Upper lobe of right lung (tissue), 1 donor: ENCODE results near the gene AOC2. TPM values are rescaled to one million over a fixed set of nuclear protein-coding genes. Genes with fewer than 3 reads are reported as not detected.
A peak's percentile ranks its signal among the peaks of the same experiment; 100 is the strongest.
"Not testable (repeated sequence)": the region's sequence is repeated elsewhere in the genome, so short reads cannot be mapped to it uniquely, and the experiment has no call there.

Experiments
- ATAC-seq: fragments of 200-7000 bp; cut with Tn5 transposase; one replicate; pipeline ENCODE4 v1.9.1; 2020; ENCODE audit warnings: mild to moderate bottlenecking, moderate library complexity
- DNase-seq: peaks from one replicate; pipeline ENCODE4 v3.0.0-alpha.2; 2020
- H3K27ac ChIP-seq: fragments of 200-600 bp; one replicate; pipeline ENCODE4 v1.8.0; 2022
- H3K27me3 ChIP-seq: fragments of 200-600 bp; one replicate; pipeline ENCODE4 v1.8.0; 2022; ENCODE audit warnings: mild to moderate bottlenecking
- H3K36me3 ChIP-seq: fragments of 200-600 bp; one replicate; pipeline ENCODE4 v1.8.0; 2022
- H3K4me1 ChIP-seq: fragments of 200-600 bp; one replicate; pipeline ENCODE4 v1.8.0; 2022
- H3K4me3 ChIP-seq: fragments of 200-600 bp; one replicate; pipeline ENCODE4 v1.8.0; 2022; ENCODE audit warnings: mild to moderate bottlenecking
- H3K9me3 ChIP-seq: fragments of 200-600 bp; one replicate; pipeline ENCODE4 v1.8.0; 2022
- CTCF ChIP-seq: fragments of 200-600 bp; IDR thresholded peaks from one replicate; pipeline ENCODE4 v1.8.0; 2022; ENCODE audit warnings: antibody characterized with exemption
- intact Hi-C: fragments of 100-400 bp; cut with DNase I; formaldehyde crosslinking; loops from one replicate; pipeline ENCODE4 v1.11.0; 2022
- total RNA-seq: library from RNA; stranded (reverse); fragmentation: NEBNext Ultra II Directional; extraction: Animal tissue kit (Norgen Biotek cat#: 25700); gene quantifications from one replicate; pipeline ENCODE4 v1.2.1, GENCODE V29; 2021
- donor health status: DM: no; HTN: yes; CAD: no; lungs with severe emphysema.

Gene AOC2
- total RNA-seq, 1 donor from 2014 or later, result 2.0 TPM

- peak overlapping the region; percentile 53 for H3K4me3 ChIP-seq
- ATAC-seq (no peak), DNase-seq (peak; percentile 52)
- no peaks in the 10 kb centered on the region for H3K9me3 ChIP-seq
- H3K36me3 ChIP-seq, result no peaks in the 10 kb centered on the region
- H3K27ac ChIP-seq, result no peak overlapping the region
- no peaks in the 10 kb centered on the region for H3K27me3 ChIP-seq
- no peak for TF ChIP-seq CTCF
- intact Hi-C loops, result no loop called here
- H3K4me1 ChIP-seq, result peaks cover 11% of the 10 kb centered on the region
Observed at GRCh38 chr17:42853968-42854790, 9.8 kb downstream of the AOC2 start.

GRCh38 chr17:42855048-42855596 lies 10.7 kb downstream of the AOC2 start:
- peaks cover 4% of the 10 kb centered on the region for H3K4me1 ChIP-seq
- ATAC-seq (peak; percentile 50), DNase-seq (peak; percentile 54)
- no peaks in the 10 kb centered on the region for H3K36me3 ChIP-seq
- no peak for TF ChIP-seq CTCF
- H3K27me3 ChIP-seq, result no peaks in the 10 kb centered on the region
- H3K9me3 ChIP-seq, result no peaks in the 10 kb centered on the region
- H3K27ac ChIP-seq, result peak overlapping the region; percentile 58
- intact Hi-C loops, result no loop called here
- peak overlapping the region; percentile 53 for H3K4me3 ChIP-seq

GRCh38 chr17:42856093-42856492 lies 11.7 kb downstream of the AOC2 start:
- ATAC-seq (peak; percentile 29), DNase-seq (peak; percentile 33)
- Histone ChIP-seq H3K27ac (peak overlapping the region; percentile 58), H3K4me3 (peak overlapping the region; percentile 53)
- H3K36me3 ChIP-seq, intact Hi-C loops, H3K27me3 ChIP-seq, H3K4me1 ChIP-seq, H3K9me3 ChIP-seq: not testable (repeated sequence)

- intact Hi-C loops, H3K27me3 ChIP-seq, H3K4me1 ChIP-seq, H3K36me3 ChIP-seq, H3K9me3 ChIP-seq: not testable (repeated sequence)
- DNase-seq (peak; percentile 53), ATAC-seq (peak; percentile 48)
- Histone ChIP-seq H3K4me3 (peak overlapping the region; percentile 3), H3K27ac (peak overlapping the region; percentile 52)
Observed at GRCh38 chr17:42856516-42856915, 12.1 kb downstream of the AOC2 start.

- ATAC-seq (no peak), DNase-seq (peak; percentile 26)
- TF ChIP-seq CTCF, result no peak
- no peaks in the 10 kb centered on the region for H3K27me3 ChIP-seq
- peak overlapping the region; percentile 52 for H3K27ac ChIP-seq
- no peak overlapping the region for H3K4me3 ChIP-seq
- no peaks in the 10 kb centered on the region for H3K9me3 ChIP-seq
- no peaks in the 10 kb centered on the region for H3K4me1 ChIP-seq
- no peaks in the 10 kb centered on the region for H3K36me3 ChIP-seq
- intact Hi-C loops, result no loop called here
Observed at GRCh38 chr17:42857389-42857788, 13.0 kb downstream of the AOC2 start.

- no peaks in the 10 kb centered on the region for H3K36me3 ChIP-seq
- peak overlapping the region; percentile 75 for H3K27ac ChIP-seq
- intact Hi-C loops, result no loop called here
- H3K27me3 ChIP-seq, result no peaks in the 10 kb centered on the region
- DNase-seq, result no peak
- no peak overlapping the region for H3K4me3 ChIP-seq
- ATAC-seq, result no peak
- H3K9me3 ChIP-seq, result no peaks in the 10 kb centered on the region
- peaks cover 14% of the 10 kb centered on the region for H3K4me1 ChIP-seq
- no peak for TF ChIP-seq CTCF
Observed at GRCh38 chr17:42865638-42866094, 21.3 kb downstream of the AOC2 start.
